ENCODE measurements around the gene OR51B2.
"Not testable (repeated sequence)": the region's sequence is repeated elsewhere in the genome, so short reads cannot be mapped to it uniquely, and the experiment has no call there.

OR51B2 gene

DNA sequence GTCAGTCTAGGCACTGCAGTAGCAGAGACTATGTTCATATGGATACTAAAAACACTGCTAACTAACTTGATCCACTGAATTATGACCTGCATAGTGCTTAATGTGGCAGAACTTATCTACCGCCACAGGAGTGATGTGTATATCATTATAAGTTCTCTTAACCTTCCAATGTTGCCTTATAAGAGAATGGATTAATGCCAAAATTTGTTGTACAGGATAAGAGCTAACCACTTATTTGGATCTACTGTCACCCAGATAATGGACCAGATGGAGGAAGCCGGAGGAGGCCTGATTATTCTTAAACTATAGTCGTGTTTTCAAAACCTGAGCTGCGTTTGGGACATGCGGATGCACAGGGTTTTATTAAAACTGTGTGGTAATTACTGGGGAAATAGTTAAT lies 20.5 kb downstream of the OR51B2 start:
- POLR2A ChIA-PET, result no interaction called here

DNA sequence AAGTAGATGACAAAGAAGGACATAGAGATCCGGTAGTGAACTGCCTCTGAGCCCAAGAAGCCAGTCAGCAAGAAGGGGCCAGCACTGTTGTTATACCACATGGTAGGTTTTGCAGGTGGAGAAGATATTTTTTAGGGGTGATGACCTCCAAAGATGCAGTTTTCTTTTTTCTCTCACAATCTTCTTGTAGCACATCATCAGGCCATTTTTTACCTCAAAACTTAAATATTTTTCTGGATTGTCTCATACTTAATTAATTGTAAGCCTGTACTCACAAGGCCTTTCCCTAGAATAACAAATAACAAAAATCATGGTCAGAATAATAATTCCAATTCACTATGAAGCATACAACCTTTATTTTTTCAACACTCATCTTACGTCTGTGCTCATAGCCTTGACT lies 22.3 kb downstream of the OR51B2 start, which contains the start of gene OR51B4:
Gene OR51B4, minus strand, starts transcription at position 101 of the 400 bp plus-strand sequence. Its CDS starts 0 bp downstream, at position 101.
- TF ChIP-seq, protein P1, sequence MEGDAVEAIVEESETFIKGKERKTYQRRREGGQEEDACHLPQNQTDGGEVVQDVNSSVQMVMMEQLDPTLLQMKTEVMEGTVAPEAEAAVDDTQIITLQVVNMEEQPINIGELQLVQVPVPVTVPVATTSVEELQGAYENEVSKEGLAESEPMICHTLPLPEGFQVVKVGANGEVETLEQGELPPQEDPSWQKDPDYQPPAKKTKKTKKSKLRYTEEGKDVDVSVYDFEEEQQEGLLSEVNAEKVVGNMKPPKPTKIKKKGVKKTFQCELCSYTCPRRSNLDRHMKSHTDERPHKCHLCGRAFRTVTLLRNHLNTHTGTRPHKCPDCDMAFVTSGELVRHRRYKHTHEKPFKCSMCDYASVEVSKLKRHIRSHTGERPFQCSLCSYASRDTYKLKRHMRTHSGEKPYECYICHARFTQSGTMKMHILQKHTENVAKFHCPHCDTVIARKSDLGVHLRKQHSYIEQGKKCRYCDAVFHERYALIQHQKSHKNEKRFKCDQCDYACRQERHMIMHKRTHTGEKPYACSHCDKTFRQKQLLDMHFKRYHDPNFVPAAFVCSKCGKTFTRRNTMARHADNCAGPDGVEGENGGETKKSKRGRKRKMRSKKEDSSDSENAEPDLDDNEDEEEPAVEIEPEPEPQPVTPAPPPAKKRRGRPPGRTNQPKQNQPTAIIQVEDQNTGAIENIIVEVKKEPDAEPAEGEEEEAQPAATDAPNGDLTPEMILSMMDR (IDR thresholded peaks at IDR 0.05; ENCODE audit: insufficient read depth, low read length, missing control alignments), result no peak
- H3K4me3 ChIP-seq (ENCODE audit: low read depth, low read length), result no peak within 1 kb of the TSS
- ChIA-PET CTCF (interaction anchor here (1.1 kb wide), 1 partner anchor 11 kb away, joined by 3 read pairs; no protein-coding TSS in a partner anchor), POLR2A (no interaction called here)
- DNase-seq (ENCODE audit: low read depth, low spot score), result no peak

More for the DNA sequence above, 20.5 kb downstream of the OR51B2 start:
- DNase-seq (ENCODE audit: low read depth, low spot score), result no peak
- TF ChIP-seq, protein P1 (IDR thresholded peaks at IDR 0.05; ENCODE audit: insufficient read depth, low read length, missing control alignments), result no peak
- no peak overlapping the region for H3K4me3 ChIP-seq (ENCODE audit: low read depth, low read length)
- CTCF ChIA-PET, result interaction anchor here (0.7 to 1.2 kb wide), 2 partner anchors 13 to 22 kb away, joined by 3 to 5 read pairs; no protein-coding TSS in a partner anchor

DNA sequence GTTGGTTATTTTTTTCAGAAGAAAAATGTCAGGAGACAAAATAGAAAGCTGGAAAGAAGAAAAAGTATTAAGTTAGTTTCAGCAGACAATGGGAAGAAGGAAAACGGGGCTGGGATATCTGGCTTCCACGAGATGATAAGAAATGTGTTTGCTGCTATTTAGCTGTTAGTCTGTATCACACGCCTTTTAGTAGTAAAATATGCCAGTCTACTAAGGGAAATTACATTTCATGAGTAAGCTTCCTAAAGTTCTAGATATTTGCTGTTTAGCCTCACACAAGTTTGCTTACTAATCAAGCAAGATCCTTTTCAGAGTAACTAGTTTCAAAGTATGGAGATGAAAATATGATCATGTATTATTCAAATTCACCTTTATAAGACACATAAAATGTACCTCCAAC lies 23.8 kb downstream of the OR51B2 start:
- TF ChIP-seq, protein P1 (IDR thresholded peaks at IDR 0.05; ENCODE audit: insufficient read depth, low read length, missing control alignments), result no peak
- no peak overlapping the region for H3K4me3 ChIP-seq (ENCODE audit: low read depth, low read length)
- CTCF ChIA-PET, result interaction anchor here (1.9 kb wide), 1 partner anchor 9 kb away, joined by 8 read pairs; no protein-coding TSS in a partner anchor
- POLR2A ChIA-PET, result no interaction called here
- DNase-seq (ENCODE audit: low read depth, low spot score), result no peak

DNA sequence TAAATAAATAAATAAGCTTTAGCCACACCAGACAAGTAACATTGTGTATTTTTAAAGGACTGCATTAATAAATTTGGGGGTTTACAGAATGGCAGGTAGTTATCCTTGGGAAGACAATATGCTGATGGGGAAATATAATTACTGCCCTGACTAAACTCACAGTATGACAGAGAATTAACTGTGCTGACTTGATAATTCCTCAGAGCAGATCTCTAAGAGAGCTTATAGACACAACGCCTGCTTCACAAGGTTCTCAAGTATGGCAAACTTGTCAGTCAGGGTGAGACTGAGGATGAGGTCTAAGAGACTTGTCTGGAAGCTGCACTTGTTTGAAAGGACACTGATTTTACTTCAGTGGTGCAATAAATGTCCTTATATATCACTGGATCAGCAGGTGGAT lies 25.6 kb downstream of the OR51B2 start:
- TF ChIP-seq, protein P1 (IDR thresholded peaks at IDR 0.05; ENCODE audit: insufficient read depth, low read length, missing control alignments), result no peak
- DNase-seq (ENCODE audit: low read depth, low spot score), result no peak
- no peak overlapping the region for H3K4me3 ChIP-seq (ENCODE audit: low read depth, low read length)
- ChIA-PET CTCF (interaction anchor here (0.9 to 2.1 kb wide), 2 partner anchors 9 to 174 kb away, joined by 4 to 7 read pairs; no protein-coding TSS in a partner anchor), POLR2A (no interaction called here)

DNA sequence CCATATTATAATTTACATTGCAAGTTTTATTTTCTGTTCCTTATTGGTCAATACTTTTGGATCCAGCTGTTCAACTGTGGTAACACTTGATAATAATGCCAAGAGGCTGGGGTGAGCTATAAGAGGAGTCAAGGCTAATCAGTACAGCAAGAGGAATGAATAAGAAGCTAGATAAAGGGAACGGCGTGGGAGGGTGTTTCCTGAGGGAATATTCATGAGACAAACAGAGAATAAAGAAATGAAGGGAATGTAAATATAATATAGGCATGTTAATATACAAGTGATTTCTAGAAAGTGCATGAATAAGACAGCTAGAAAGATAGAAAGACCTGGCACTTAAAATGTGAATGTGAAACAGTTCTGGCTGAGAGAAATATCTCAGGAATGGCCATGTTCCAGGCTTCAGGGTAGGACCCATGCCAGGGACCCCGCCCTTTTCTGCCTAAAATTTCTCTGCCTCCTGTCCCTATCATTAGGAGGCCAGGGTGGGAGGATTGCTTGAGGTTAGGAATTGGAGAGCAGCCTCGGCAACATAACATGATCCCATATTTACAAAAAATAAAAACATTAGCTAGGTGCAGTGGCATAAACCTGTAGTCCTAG lies 26.3 kb downstream of the OR51B2 start:
- no peak for DNase-seq (ENCODE audit: low read depth, low spot score)
- TF ChIP-seq, protein P1 (IDR thresholded peaks at IDR 0.05; ENCODE audit: insufficient read depth, low read length, missing control alignments), result no peak
- no peak overlapping the region for H3K4me3 ChIP-seq (ENCODE audit: low read depth, low read length)
- ChIA-PET POLR2A (no interaction called here), CTCF (interaction anchor here (0.9 to 2.1 kb wide), 2 partner anchors 9 to 173 kb away, joined by 4 to 7 read pairs; no protein-coding TSS in a partner anchor)

DNA sequence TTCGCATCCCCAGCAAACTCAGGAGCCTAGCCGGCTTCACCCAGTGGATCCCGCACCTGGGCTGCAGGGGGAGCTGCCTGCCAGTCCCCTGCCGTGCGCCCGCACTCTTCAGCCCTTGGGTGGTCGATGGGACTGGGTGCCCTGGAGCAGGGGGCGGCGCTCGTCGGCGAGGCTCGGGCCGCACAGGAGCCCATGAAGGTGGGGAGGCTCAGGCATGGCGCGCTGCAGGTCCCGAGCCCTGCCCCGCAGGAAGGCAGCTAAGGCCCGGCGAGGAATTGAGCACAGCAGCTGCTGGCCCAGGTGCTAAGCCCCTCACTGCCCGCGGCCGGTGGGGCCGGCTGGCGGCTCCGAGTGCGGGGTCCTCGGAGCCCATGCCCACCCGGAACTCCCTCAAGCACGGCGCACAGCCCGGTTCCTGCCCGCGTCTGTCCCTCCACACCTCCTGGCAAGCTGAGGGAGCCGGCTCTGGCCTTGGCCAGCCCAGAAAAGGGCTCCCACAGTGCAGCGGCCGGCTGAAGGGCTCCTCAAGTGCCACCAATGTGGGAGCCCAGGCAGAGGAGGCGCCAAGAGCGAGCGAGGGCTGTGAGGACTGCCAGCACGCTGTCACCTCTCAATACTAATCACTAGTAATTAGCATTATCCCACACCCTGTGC lies 29.6 kb downstream of the OR51B2 start:
- POLR2A ChIA-PET; CTCF ChIA-PET; H3K4me3 ChIP-seq (ENCODE audit: low read depth, low read length); DNase-seq (ENCODE audit: low read depth, low spot score): not testable (repeated sequence)
